SK-N-SH (cell line): Measurements from ENCODE around the gene TGDS. TPM values are rescaled to one million over a fixed set of nuclear protein-coding genes. Genes with fewer than 3 reads are reported as not detected.

Experiments
- CTCF ChIA-PET: fragments of 300-600, 350-600 bp; formaldehyde crosslinking; extraction: SDS; loops from one replicate; lab custom pipeline; 2021; lab: Yijun Ruan, JAX
- POLR2A ChIA-PET: fragments of 350-600 bp; sonication (Branson Sonifier 250); formaldehyde crosslinking; extraction: SDS; loops from one replicate; lab custom pipeline; 2020; ENCODE audit warnings: antibody characterized with exemption, inconsistent platforms; lab: Yijun Ruan, JAX
- DNase-seq: peaks from one replicate; pipeline ENCODE4 v3.0.0; 2012
- H2AFZ ChIP-seq: fragments of 200-600 bp; sonication (generic); 2 replicates; pipeline ENCODE4 v1.8.1; 2016; ENCODE audit warnings: antibody characterized with exemption, mild to moderate bottlenecking, low read depth
- H3F3A ChIP-seq: fragments of 200-600 bp; sonication (generic); replicated peaks from 2 replicates; pipeline ENCODE3; 2016; ENCODE audit warnings: antibody characterized with exemption, mild to moderate bottlenecking; ENCODE audit not compliant: insufficient read depth
- H3K27ac ChIP-seq, 2 experiments: fragments of 200-500 bp in 1 of 2; fragments of 200-600 bp in 1 of 2; sonication (Bioruptor generic) in 1 of 2; sonication (generic), shearing (Covaris generic) in 1 of 2; 2 replicates each; pipeline versions ENCODE4 v1.5.1 to v1.6.1; 2014 to 2016; ENCODE audit warnings: low read depth in 2 of 2, inconsistent platforms in 1 of 2, low read length in 1 of 2, mild to moderate bottlenecking in 1 of 2, mixed read lengths in 1 of 2
- H3K27me3 ChIP-seq: fragments of 200-600 bp; sonication (generic), shearing (Covaris generic); 2 replicates; pipeline ENCODE4 v1.6.1; 2016; ENCODE audit warnings: mixed run types; ENCODE audit not compliant: insufficient read depth
- H3K36me3 ChIP-seq, 2 experiments: fragments of 200-500 bp in 1 of 2; fragments of 200-600 bp in 1 of 2; sonication (Bioruptor generic) in 1 of 2; sonication (generic) in 1 of 2; replicated peaks in 1 of 2; 2 replicates each; pipeline versions ENCODE3 to v1.5.1; 2014 to 2016; ENCODE audit warnings: low read length in 1 of 2, mild to moderate bottlenecking in 1 of 2; ENCODE audit not compliant: insufficient read depth in 2 of 2, control insufficient read depth in 1 of 2
- H3K4me1 ChIP-seq, 2 experiments: fragments of 200-500 bp in 1 of 2; fragments of 200-600 bp in 1 of 2; sonication (Bioruptor generic) in 1 of 2; sonication (generic), shearing (Covaris generic) in 1 of 2; 2 replicates each; pipeline versions ENCODE4 v1.5.1 to v1.6.1; 2014 to 2016; ENCODE audit warnings: low read depth in 1 of 2, low read length in 1 of 2, mixed run types in 1 of 2; ENCODE audit not compliant: insufficient read depth in 2 of 2, control insufficient read depth in 1 of 2
- H3K4me2 ChIP-seq: fragments of 200-600 bp; sonication (generic), shearing (Covaris generic); 2 replicates; pipeline ENCODE4 v1.6.1; 2017; ENCODE audit warnings: mixed run types
- H3K4me3 ChIP-seq, 2 experiments: fragments of 200-500 bp in 1 of 2; fragments of 200-600 bp in 1 of 2; sonication (Bioruptor generic) in 1 of 2; sonication (generic), shearing (Covaris generic) in 1 of 2; 2 replicates each; pipeline versions ENCODE4 v1.5.1 to v1.8.1; 2014 to 2016; ENCODE audit warnings: low read depth in 2 of 2, inconsistent platforms in 1 of 2, low read length in 1 of 2, mild to moderate bottlenecking in 1 of 2, mixed read lengths in 1 of 2, moderate library complexity in 1 of 2
- H3K79me2 ChIP-seq: fragments of 200-600 bp; sonication (generic); 2 replicates; pipeline ENCODE4 v1.8.1; 2017; ENCODE audit warnings: mild to moderate bottlenecking; ENCODE audit not compliant: insufficient read depth
- H3K9ac ChIP-seq: fragments of 200-600 bp; sonication (generic); 2 replicates; pipeline ENCODE4 v1.6.1; 2017; ENCODE audit warnings: mixed run types
- H3K9me2 ChIP-seq: fragments of 200-600 bp; sonication (generic); 2 replicates; pipeline ENCODE4 v1.6.1; 2017; ENCODE audit warnings: mixed run types
- H3K9me3 ChIP-seq: fragments of 200-600 bp; sonication (generic); 2 replicates; pipeline ENCODE4 v1.6.1; 2017; ENCODE audit warnings: mixed run types, mild to moderate bottlenecking, moderate library complexity
- H4K20me1 ChIP-seq: fragments of 200-600 bp; sonication (generic); 2 replicates; pipeline ENCODE4 v1.6.1; 2017; ENCODE audit warnings: mild to moderate bottlenecking, mixed run types; ENCODE audit not compliant: insufficient read depth
- CHD2 ChIP-seq: fragments of 150-350 bp; IDR thresholded peaks from 2 replicates; pipeline ENCODE4 v1.6.1; 2018; ENCODE audit warnings: low read length; ENCODE audit not compliant: partially characterized antibody
- CTCF ChIP-seq: fragments of 200-600 bp; sonication (generic); IDR thresholded peaks from 2 replicates; pipeline ENCODE4 v1.6.1; 2017; ENCODE audit warnings: antibody characterized with exemption, mild to moderate bottlenecking, moderate library complexity
- FOSL2 ChIP-seq: IDR thresholded peaks from 2 replicates; pipeline ENCODE4 v1.4.0; 2012; ENCODE audit warnings: low read depth, mild to moderate bottlenecking, moderate library complexity, borderline replicate concordance
- FOXJ3 ChIP-seq: sonication (generic); formaldehyde crosslinking; IDR thresholded peaks from 2 replicates; pipeline ENCODE4 v1.5.1; 2020; ENCODE audit warnings: mild to moderate bottlenecking, missing genetic modification reagents
- GABPA ChIP-seq: IDR thresholded peaks from 2 replicates; pipeline ENCODE4 v1.4.0; 2012; ENCODE audit warnings: low read depth, mild to moderate bottlenecking
- GATA2 ChIP-seq: sonication (generic); formaldehyde crosslinking; IDR thresholded peaks from 2 replicates; pipeline ENCODE4 v1.5.0; 2020; ENCODE audit warnings: mild to moderate bottlenecking, missing genetic modification reagents
- IRF3 ChIP-seq: fragments of 150-350 bp; IDR thresholded peaks from 2 replicates; pipeline ENCODE4 v1.6.1; 2016; ENCODE audit warnings: mild to moderate bottlenecking, low read depth, low read length
- JUND ChIP-seq: IDR thresholded peaks from 2 replicates; pipeline ENCODE4 v1.4.0; 2012
- MAX ChIP-seq: IDR thresholded peaks from 2 replicates; pipeline ENCODE4 v1.4.0; 2012; ENCODE audit warnings: low read depth
- MEF2A ChIP-seq: IDR thresholded peaks from 2 replicates; pipeline ENCODE4 v1.4.0; 2012; ENCODE audit warnings: low read depth, borderline replicate concordance
- MXI1 ChIP-seq: IDR thresholded peaks from 2 replicates; pipeline ENCODE4 v1.6.1; 2012; ENCODE audit warnings: mild to moderate bottlenecking, low read depth, low read length, improper control_type of control experiment
- NFIC ChIP-seq: IDR thresholded peaks from 2 replicates; pipeline ENCODE4 v1.4.0; 2012; ENCODE audit warnings: borderline replicate concordance
- NRF1 ChIP-seq: IDR thresholded peaks from 2 replicates; pipeline ENCODE4 v1.6.1; 2012; ENCODE audit warnings: low read depth, mild to moderate bottlenecking, low read length
- PBX3 ChIP-seq: IDR thresholded peaks from 2 replicates; pipeline ENCODE4; 2012
- RAD21 ChIP-seq: IDR thresholded peaks from 2 replicates; pipeline ENCODE4 v1.6.1; 2012; ENCODE audit warnings: mild to moderate bottlenecking, low read length
- RCOR1 ChIP-seq: fragments of 150-350 bp; IDR thresholded peaks from 2 replicates; pipeline ENCODE4 v1.6.1; 2017; ENCODE audit warnings: antibody characterized with exemption, low read length
- RFX5 ChIP-seq: IDR thresholded peaks from 2 replicates; pipeline ENCODE4 v1.6.1; 2012; ENCODE audit warnings: mild to moderate bottlenecking, improper control_type of control experiment, low read length
- SIN3A ChIP-seq: IDR thresholded peaks from 2 replicates; pipeline ENCODE4 v1.6.1; 2012; ENCODE audit warnings: low read depth, mild to moderate bottlenecking, low read length, moderate library complexity, borderline replicate concordance
- SMC3 ChIP-seq: IDR thresholded peaks from 2 replicates; pipeline ENCODE4 v1.6.1; 2012; ENCODE audit warnings: low read depth, low read length, improper control_type of control experiment
- TAF1 ChIP-seq: IDR thresholded peaks from 2 replicates; pipeline ENCODE4 v1.6.1; 2012; ENCODE audit warnings: low read depth, mild to moderate bottlenecking, low read length, moderate library complexity, borderline replicate concordance
- TCF12 ChIP-seq: IDR thresholded peaks from 2 replicates; pipeline ENCODE4 v1.4.0; 2012
- ZBTB33 ChIP-seq: IDR thresholded peaks from 2 replicates; pipeline ENCODE4 v1.4.0; 2012; ENCODE audit warnings: low read depth, borderline replicate concordance
- WGBS: methylation state at CpG from one replicate; pipeline ENCODE4 v1.1.6; 2017; ENCODE audit warnings: low lambda C conversion rate; 5-methylcytosine and 5-hydroxymethylcytosine counted together
- polyA plus RNA-seq, 3 experiments: library from polyadenylated mRNA; depleted of rRNA; stranded (reverse); fragments of >200 nt; gene quantifications; 2 replicates each; pipeline ENCODE4 v1.2.3, GENCODE V29; 2012

TGDS gene
- polyA plus RNA-seq, 1 of the 3 experiments (the other 2 are of a cell fraction): 8.2 TPM

GRCh38 chr13:94613051-94613450 lies 17.1 kb upstream of the TGDS start:
- Histone ChIP-seq H3K9me3 (no peaks in the 10 kb centered on the region), H3F3A (peaks cover 4% of the 10 kb centered on the region), H3K79me2 (peaks cover 22% of the 10 kb centered on the region), H3K4me3 (no peak overlapping the region), H3K4me2 (no peak overlapping the region), H2AFZ (no peak overlapping the region), H3K27ac (no peak overlapping the region), H3K27me3 (no peaks in the 10 kb centered on the region), H4K20me1 (no peaks in the 10 kb centered on the region), H3K9ac (no peak overlapping the region), H3K36me3 (peaks cover 65 to 67% of the 10 kb centered on the region in 2 experiments), H3K9me2 (no peaks in the 10 kb centered on the region), H3K4me1 (no peaks in the 10 kb centered on the region; a peak in 1 of 4 replicates)
- DNase-seq: no peak
- CTCF ChIA-PET: interaction anchor here (1.0 to 11.3 kb wide), 4 partner anchors 9 to 543 kb away, joined by 3 to 307 read pairs (median 4); no protein-coding TSS in a partner anchor
- POLR2A ChIA-PET: no interaction called here
- TF ChIP-seq RCOR1 (no peak), MAX (no peak), SMC3 (no peak), FOSL2 (no peak), MEF2A (no peak), CHD2 (no peak), ZBTB33 (no peak), RFX5 (no peak), TCF12 (no peak)

- no peak overlapping the region for H3K9ac ChIP-seq
- H3F3A ChIP-seq: peaks cover 4% of the 10 kb centered on the region
- DNase-seq: no peak
- ChIA-PET POLR2A (no interaction called here), CTCF (interaction anchor here (11.3 kb wide), 1 partner anchor 180 kb away, joined by 307 read pairs; no protein-coding TSS in a partner anchor)
- no peaks in the 10 kb centered on the region for H4K20me1 ChIP-seq
- no peaks in the 10 kb centered on the region; a peak in 1 of 4 replicates for H3K4me1 ChIP-seq
- H2AFZ ChIP-seq: no peak overlapping the region
- H3K79me2 ChIP-seq: peaks cover 22% of the 10 kb centered on the region
- no peak overlapping the region for H3K27ac ChIP-seq
- no peaks in the 10 kb centered on the region for H3K27me3 ChIP-seq
- TF ChIP-seq TAF1: no peak
- TF ChIP-seq PBX3: no peak
- no peak for TF ChIP-seq NFIC
- TF ChIP-seq GATA2 (CRISPR knock-in tag): no peak
- no peak for TF ChIP-seq FOXJ3 (CRISPR knock-in tag)
- TF ChIP-seq FOSL2: no peak
- TF ChIP-seq RAD21: no peak
- TF ChIP-seq CHD2: no peak
- TF ChIP-seq CTCF: no peak
- TF ChIP-seq NRF1: no peak
- TF ChIP-seq GABPA: no peak
- TF ChIP-seq SMC3: no peak
- no peak for TF ChIP-seq IRF3
- no peak for TF ChIP-seq RCOR1
- no peak for TF ChIP-seq SIN3A
- TF ChIP-seq JUND: no peak
- no peak for TF ChIP-seq MXI1
- peaks cover 64 to 72% of the 10 kb centered on the region in 2 experiments for H3K36me3 ChIP-seq
- H3K9me3 ChIP-seq: no peaks in the 10 kb centered on the region
- 79% methylated on average over 4 of the region's 4 CpGs for WGBS
- H3K9me2 ChIP-seq: no peaks in the 10 kb centered on the region
- H3K4me3 ChIP-seq: no peak overlapping the region
- no peak overlapping the region for H3K4me2 ChIP-seq
Measured at GRCh38 chr13:94612050-94612449, 16.1 kb upstream of the TGDS start.
